ENCODE data around the gene RHBDL1. TPM values are rescaled to one million over a fixed set of nuclear protein-coding genes. Genes with fewer than 3 reads are reported as not detected.
A peak's percentile ranks its signal among the peaks of the same experiment; 100 is the strongest.

Gene RHBDL1
- total and polyA plus RNA-seq, 9 of the 15 experiments (the other 6 are each of a cell fraction or from before 2014, with no cell fraction given): 0.03 to 5.6 (median 1.3) TPM; not detected in 1

GRCh38 chr16:686459-687260 is 11.2 kb downstream of the RHBDL1 start (continued):
- TF ChIP-seq, protein P1, sequence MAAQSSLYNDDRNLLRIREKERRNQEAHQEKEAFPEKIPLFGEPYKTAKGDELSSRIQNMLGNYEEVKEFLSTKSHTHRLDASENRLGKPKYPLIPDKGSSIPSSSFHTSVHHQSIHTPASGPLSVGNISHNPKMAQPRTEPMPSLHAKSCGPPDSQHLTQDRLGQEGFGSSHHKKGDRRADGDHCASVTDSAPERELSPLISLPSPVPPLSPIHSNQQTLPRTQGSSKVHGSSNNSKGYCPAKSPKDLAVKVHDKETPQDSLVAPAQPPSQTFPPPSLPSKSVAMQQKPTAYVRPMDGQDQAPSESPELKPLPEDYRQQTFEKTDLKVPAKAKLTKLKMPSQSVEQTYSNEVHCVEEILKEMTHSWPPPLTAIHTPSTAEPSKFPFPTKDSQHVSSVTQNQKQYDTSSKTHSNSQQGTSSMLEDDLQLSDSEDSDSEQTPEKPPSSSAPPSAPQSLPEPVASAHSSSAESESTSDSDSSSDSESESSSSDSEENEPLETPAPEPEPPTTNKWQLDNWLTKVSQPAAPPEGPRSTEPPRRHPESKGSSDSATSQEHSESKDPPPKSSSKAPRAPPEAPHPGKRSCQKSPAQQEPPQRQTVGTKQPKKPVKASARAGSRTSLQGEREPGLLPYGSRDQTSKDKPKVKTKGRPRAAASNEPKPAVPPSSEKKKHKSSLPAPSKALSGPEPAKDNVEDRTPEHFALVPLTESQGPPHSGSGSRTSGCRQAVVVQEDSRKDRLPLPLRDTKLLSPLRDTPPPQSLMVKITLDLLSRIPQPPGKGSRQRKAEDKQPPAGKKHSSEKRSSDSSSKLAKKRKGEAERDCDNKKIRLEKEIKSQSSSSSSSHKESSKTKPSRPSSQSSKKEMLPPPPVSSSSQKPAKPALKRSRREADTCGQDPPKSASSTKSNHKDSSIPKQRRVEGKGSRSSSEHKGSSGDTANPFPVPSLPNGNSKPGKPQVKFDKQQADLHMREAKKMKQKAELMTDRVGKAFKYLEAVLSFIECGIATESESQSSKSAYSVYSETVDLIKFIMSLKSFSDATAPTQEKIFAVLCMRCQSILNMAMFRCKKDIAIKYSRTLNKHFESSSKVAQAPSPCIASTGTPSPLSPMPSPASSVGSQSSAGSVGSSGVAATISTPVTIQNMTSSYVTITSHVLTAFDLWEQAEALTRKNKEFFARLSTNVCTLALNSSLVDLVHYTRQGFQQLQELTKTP (IDR thresholded peaks at IDR 0.05; ENCODE audit: low read depth in 1 of 2, partially characterized antibody in 2 of 2): no peak
- TF ChIP-seq, protein P2, sequence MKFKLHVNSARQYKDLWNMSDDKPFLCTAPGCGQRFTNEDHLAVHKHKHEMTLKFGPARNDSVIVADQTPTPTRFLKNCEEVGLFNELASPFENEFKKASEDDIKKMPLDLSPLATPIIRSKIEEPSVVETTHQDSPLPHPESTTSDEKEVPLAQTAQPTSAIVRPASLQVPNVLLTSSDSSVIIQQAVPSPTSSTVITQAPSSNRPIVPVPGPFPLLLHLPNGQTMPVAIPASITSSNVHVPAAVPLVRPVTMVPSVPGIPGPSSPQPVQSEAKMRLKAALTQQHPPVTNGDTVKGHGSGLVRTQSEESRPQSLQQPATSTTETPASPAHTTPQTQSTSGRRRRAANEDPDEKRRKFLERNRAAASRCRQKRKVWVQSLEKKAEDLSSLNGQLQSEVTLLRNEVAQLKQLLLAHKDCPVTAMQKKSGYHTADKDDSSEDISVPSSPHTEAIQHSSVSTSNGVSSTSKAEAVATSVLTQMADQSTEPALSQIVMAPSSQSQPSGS (CRISPR knock-in tag; IDR thresholded peaks at IDR 0.05): no peak
- TF ChIP-seq MAZ (CRISPR knock-in tag; conservative IDR thresholded peaks at IDR 0.05 in 1 of 2, IDR thresholded peaks at IDR 0.05 in 1 of 2) (no peak), RBFOX2 (IDR thresholded peaks at IDR 0.05; ENCODE audit: low read depth, low read length) (peak; percentile 51; the same call in 1 of the 2 replicates), NFE2L1 (tag; IDR thresholded peaks at IDR 0.05; ENCODE audit: borderline replicate concordance, low read depth) (no peak), ZNF668 (CRISPR knock-in tag; IDR thresholded peaks at IDR 0.05) (no peak), ZFPM2 (CRISPR knock-in tag; IDR thresholded peaks at IDR 0.05) (no peak)

All from K562 (cell line).